Uterus (tissue), 4 donors: ENCODE results near the gene FGF21. TPM values are rescaled to one million over a fixed set of nuclear protein-coding genes. Genes with fewer than 3 reads are reported as not detected.
"Not testable (repeated sequence)": the region's sequence is repeated elsewhere in the genome, so short reads cannot be mapped to it uniquely, and the experiment has no call there.

Experiments
- DNase-seq, 2 donors: peaks; one replicate each; pipeline ENCODE4 v3.0.0-alpha.2; 2019 to 2020
- H3K27ac ChIP-seq, 2 donors: fragments of 200-600 bp; sonication (generic); 1 replicate in 1 of 2; 2 replicates in 1 of 2; pipeline ENCODE4 v1.5.1; 2016 to 2018
- H3K27me3 ChIP-seq, 2 donors: fragments of 200-600 bp; sonication (generic); one replicate each; pipeline ENCODE4 v1.5.1; 2018 to 2019; ENCODE audit warnings: control low read depth in 1 of 2
- H3K36me3 ChIP-seq, 2 donors: fragments of 200-600 bp; sonication (generic); one replicate each; pipeline ENCODE4 v1.5.1; 2019; ENCODE audit warnings: control low read depth in 1 of 2
- H3K4me1 ChIP-seq, 2 donors: fragments of 200-600 bp; sonication (generic); one replicate each; pipeline ENCODE4 v1.5.1; 2018 to 2019; ENCODE audit warnings: control low read depth in 1 of 2
- H3K4me3 ChIP-seq, 2 donors: fragments of 200-600 bp; sonication (generic); 1 replicate in 1 of 2; 2 replicates in 1 of 2; pipeline ENCODE4 v1.5.1; 2018 to 2019; ENCODE audit warnings: mild to moderate bottlenecking in 1 of 2
- H3K9me3 ChIP-seq, 2 donors: fragments of 200-600 bp; sonication (generic); one replicate each; pipeline ENCODE4 v1.5.1; 2019; ENCODE audit warnings: control low read depth in 1 of 2
- POLR2A ChIP-seq, 2 donors: fragments of 450-650 bp; IDR thresholded peaks; one replicate each; pipeline ENCODE4 v1.6.1; 2016; ENCODE audit warnings: antibody characterized with exemption in 2 of 2, mild to moderate bottlenecking in 1 of 2, moderate library complexity in 1 of 2
- intact Hi-C: fragments of 100-400 bp; cut with DNase I; formaldehyde crosslinking; loops from one replicate; pipeline ENCODE4 v1.15.1; 2023; ENCODE audit warnings: low total_unique reads
- total RNA-seq, 4 donors: library from RNA; depleted of rRNA in 3 of 4; stranded (reverse); fragments of >200 nt in 3 of 4; gene quantifications; one replicate each; pipeline versions ENCODE4 v1.1.0 to v1.2.4, GENCODE V29; 2014 to 2023
- TF ChIP-seq, protein P1 (sequence below), 4 experiments: fragments of 200-600 bp in 2 of 4; fragments of 450-650 bp in 2 of 4; sonication (generic) in 2 of 4; IDR thresholded peaks; one replicate each; pipeline ENCODE4 v1.5.1; 2016 to 2019; ENCODE audit warnings: antibody characterized with exemption in 4 of 4, mild to moderate bottlenecking in 2 of 4, moderate library complexity in 1 of 4
- donor health status: DM: yes; HTN: yes; CAD: no.

FGF21 gene
- total RNA-seq, 4 donors from 2014 or later, result not detected

DNA sequence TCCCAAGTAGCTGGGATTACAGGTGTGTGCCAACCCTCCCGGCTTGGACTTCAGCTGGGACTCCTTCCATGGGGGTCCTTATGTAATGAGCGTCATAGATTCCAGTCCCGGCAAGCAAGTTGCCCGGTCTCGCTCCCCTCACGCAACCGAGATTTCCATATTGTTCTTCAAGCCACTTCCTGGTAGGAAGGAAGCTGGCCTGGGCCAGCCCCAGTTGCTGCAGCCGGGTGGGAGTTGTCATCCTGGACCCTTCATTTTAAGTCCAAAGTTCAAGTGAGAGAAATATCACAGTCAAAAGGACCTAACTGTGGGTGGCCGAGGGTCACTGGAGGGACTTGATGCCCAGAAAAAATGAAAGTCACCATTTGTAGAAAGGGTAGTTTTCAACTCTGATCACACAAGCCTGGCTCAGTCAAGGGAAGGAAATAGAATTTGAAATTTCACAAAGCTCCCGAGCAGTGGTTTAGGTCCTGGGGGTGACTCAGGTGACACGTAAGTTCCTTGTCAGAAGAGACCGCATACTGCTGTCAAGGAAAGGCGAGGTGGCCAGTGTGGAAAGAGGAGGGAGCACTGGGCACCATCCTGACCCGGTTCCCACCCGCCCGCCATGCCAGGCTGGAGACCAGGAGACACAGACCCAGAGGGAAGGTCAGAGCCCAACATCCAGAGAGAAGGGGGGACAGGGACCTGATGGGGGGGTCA, 5.3 kb downstream of the FGF21 start:
- Histone ChIP-seq H3K4me1 (no peaks in the 10 kb centered on the region), H3K4me3 (no peak overlapping the region), H3K36me3 (no peaks in the 10 kb centered on the region), H3K27ac (peak overlapping the region; percentile 5 to 35), H3K27me3 (no peaks in the 10 kb centered on the region), H3K9me3 (no peaks in the 10 kb centered on the region)
- intact Hi-C loops, result no loop called here
- no peak for DNase-seq
- TF ChIP-seq, protein P1, sequence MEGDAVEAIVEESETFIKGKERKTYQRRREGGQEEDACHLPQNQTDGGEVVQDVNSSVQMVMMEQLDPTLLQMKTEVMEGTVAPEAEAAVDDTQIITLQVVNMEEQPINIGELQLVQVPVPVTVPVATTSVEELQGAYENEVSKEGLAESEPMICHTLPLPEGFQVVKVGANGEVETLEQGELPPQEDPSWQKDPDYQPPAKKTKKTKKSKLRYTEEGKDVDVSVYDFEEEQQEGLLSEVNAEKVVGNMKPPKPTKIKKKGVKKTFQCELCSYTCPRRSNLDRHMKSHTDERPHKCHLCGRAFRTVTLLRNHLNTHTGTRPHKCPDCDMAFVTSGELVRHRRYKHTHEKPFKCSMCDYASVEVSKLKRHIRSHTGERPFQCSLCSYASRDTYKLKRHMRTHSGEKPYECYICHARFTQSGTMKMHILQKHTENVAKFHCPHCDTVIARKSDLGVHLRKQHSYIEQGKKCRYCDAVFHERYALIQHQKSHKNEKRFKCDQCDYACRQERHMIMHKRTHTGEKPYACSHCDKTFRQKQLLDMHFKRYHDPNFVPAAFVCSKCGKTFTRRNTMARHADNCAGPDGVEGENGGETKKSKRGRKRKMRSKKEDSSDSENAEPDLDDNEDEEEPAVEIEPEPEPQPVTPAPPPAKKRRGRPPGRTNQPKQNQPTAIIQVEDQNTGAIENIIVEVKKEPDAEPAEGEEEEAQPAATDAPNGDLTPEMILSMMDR (IDR thresholded peaks at IDR 0.05), result no peak
- TF ChIP-seq POLR2A (IDR thresholded peaks at IDR 0.05), result no peak

DNA sequence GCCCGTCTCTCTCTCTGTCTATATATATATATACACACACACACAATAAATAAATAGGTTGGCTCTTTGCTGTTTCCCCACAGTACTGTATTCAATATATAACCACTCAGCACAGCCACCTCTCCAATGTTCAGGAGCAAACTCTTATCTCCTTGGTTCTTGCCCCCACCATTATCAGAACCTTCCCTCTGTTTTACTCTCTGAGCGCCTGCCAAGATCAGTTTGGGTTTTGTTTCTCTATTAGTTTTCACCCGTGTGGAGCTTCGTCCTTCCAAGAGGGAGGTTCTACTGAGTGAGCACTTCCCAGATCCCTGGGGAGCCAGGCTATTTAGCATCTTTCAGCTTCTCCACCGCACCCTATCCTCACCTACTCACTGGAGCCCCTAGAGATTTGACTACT, 10.5 kb downstream of the FGF21 start:
- H3K4me1 ChIP-seq, H3K27me3 ChIP-seq, DNase-seq, H3K9me3 ChIP-seq, H3K36me3 ChIP-seq, H3K4me3 ChIP-seq, intact Hi-C loops, H3K27ac ChIP-seq: not testable (repeated sequence)

DNA sequence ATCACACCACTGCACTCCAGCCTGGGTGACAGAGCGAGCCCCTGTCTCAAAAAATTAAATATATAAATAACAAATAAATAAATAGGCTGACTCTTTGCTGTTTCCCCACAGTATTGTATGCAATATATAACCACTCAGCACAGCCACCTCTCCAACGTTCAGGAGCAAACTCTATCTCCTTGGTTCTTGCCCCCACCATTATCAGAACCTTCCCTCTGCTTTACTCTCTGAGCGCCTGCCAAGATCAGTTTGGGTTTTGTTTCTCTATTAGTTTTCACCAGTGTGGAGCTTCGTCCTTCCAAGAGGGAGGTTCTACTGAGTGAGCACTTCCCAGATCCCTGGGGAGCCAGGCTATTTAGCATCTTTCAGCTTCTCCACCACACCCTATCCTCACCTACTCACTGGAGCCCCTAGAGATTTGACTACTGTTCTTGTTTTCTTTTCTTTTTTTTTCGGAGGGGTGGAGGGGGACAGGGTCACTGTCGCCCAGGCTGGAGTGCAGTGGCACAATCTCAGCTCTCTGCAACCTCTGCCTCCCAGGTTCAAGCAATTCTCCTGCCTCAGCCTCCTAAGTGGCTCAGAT, 12.9 kb downstream of the FGF21 start:
- H3K4me1 ChIP-seq, H3K27me3 ChIP-seq, H3K27ac ChIP-seq, H3K4me3 ChIP-seq, H3K9me3 ChIP-seq, H3K36me3 ChIP-seq, intact Hi-C loops, DNase-seq: not testable (repeated sequence)

- TF ChIP-seq, protein P1 (IDR thresholded peaks at IDR 0.05), result no peak
- TF ChIP-seq POLR2A (IDR thresholded peaks at IDR 0.05), result no peak
- intact Hi-C loops, result no loop called here
- no peak for DNase-seq
These were observed 13.8 kb downstream of the FGF21 start for GRCh38 chr19:48768994-48769713.

GRCh38 chr19:48770266-48770665, 14.9 kb downstream of the FGF21 start:
- no peak for TF ChIP-seq POLR2A (IDR thresholded peaks at IDR 0.05)
- TF ChIP-seq, protein P1 (IDR thresholded peaks at IDR 0.05), result no peak
- H3K9me3 ChIP-seq, result no peaks in the 10 kb centered on the region
- no peak overlapping the region for H3K27ac ChIP-seq
- no peaks in the 10 kb centered on the region for H3K4me1 ChIP-seq
- DNase-seq, result no peak
- no peak overlapping the region for H3K4me3 ChIP-seq
- no peaks in the 10 kb centered on the region for H3K36me3 ChIP-seq
- no peaks in the 10 kb centered on the region for H3K27me3 ChIP-seq
- intact Hi-C loops, result no loop called here

More at GRCh38 chr19:48768994-48769713, 13.8 kb downstream of the FGF21 start:
- H3K9me3 ChIP-seq, result no peaks in the 10 kb centered on the region
- no peak overlapping the region for H3K4me3 ChIP-seq
- H3K27me3 ChIP-seq, result no peaks in the 10 kb centered on the region
- no peaks in the 10 kb centered on the region for H3K4me1 ChIP-seq
- H3K36me3 ChIP-seq, result no peaks in the 10 kb centered on the region
- no peak overlapping the region for H3K27ac ChIP-seq
